ENCODE data around the gene SLC25A47.

The SLC25A47 gene

GRCh38 chr14:100313464-100314230 is 9.5 kb upstream of the SLC25A47 start:
- H3K4me1 ChIP-seq (ENCODE audit: insufficient read depth, insufficient read length), result peaks cover 9% of the 10 kb centered on the region
- no peak overlapping the region for H3K4me3 ChIP-seq (ENCODE audit: insufficient read length, low read depth)
- TF ChIP-seq YY1 (IDR thresholded peaks at IDR 0.05; ENCODE audit: insufficient read depth, insufficient read length) (no peak), ZNF274 (IDR thresholded peaks at IDR 0.05; ENCODE audit: low read depth, low read length) (no peak), SUZ12 (IDR thresholded peaks at IDR 0.05; ENCODE audit: extremely low read depth, insufficient read depth, insufficient read length) (no peak)

DNA sequence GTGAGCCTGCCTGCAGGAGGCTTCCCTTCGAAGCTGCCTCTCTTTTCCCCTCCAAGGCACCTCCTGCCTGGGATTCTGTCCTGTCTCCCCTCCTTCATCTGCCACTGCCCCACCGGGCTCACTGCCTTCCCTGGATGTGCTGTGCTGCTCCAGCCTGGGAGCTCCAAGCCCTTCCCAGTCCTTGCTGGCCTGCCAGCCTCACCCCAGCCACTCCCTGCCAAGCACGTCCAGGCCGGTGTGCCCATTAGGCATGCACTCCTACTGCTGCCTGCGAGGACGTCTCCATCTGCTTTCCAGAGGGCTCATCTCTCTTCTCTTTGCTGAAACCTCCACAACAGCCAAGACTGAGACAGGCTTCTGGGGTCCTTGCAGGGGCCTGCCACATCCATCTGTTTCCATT is 8.4 kb upstream of the SLC25A47 start:
- no peak overlapping the region for H3K9ac ChIP-seq (ENCODE audit: insufficient read length, low read depth)
- H3K9me3 ChIP-seq (ENCODE audit: insufficient read depth, low read length), result no peaks in the 10 kb centered on the region
- no peaks in the 10 kb centered on the region for H3K27me3 ChIP-seq (ENCODE audit: insufficient read depth, insufficient read length)
- DNase-seq (ENCODE audit: low read depth, low spot score), result no peak
- H3K4me3 ChIP-seq (ENCODE audit: insufficient read length, low read depth), result no peak overlapping the region
- peaks cover 5% of the 10 kb centered on the region for H3K4me1 ChIP-seq (ENCODE audit: insufficient read depth, insufficient read length)
- TF ChIP-seq SUZ12 (IDR thresholded peaks at IDR 0.05; ENCODE audit: extremely low read depth, insufficient read depth, insufficient read length), result no peak
- no peak for TF ChIP-seq YY1 (IDR thresholded peaks at IDR 0.05; ENCODE audit: insufficient read depth, insufficient read length)
- no peak for TF ChIP-seq ZNF274 (IDR thresholded peaks at IDR 0.05; ENCODE audit: low read depth, low read length)
- H3K36me3 ChIP-seq (ENCODE audit: insufficient read depth, insufficient read length, low read length), result no peaks in the 10 kb centered on the region

More at GRCh38 chr14:100313464-100314230, 9.5 kb upstream of the SLC25A47 start:
- DNase-seq (ENCODE audit: low read depth, low spot score), result no peak
- no peaks in the 10 kb centered on the region for H3K36me3 ChIP-seq (ENCODE audit: insufficient read depth, insufficient read length, low read length)
- H3K9ac ChIP-seq (ENCODE audit: insufficient read length, low read depth), result no peak overlapping the region
- H3K27me3 ChIP-seq (ENCODE audit: insufficient read depth, insufficient read length), result no peaks in the 10 kb centered on the region
- H3K9me3 ChIP-seq (ENCODE audit: insufficient read depth, low read length), result no peaks in the 10 kb centered on the region

- Histone ChIP-seq H3K9me3 (ENCODE audit: insufficient read depth, low read length) (no peaks in the 10 kb centered on the region), H3K36me3 (ENCODE audit: insufficient read depth, insufficient read length, low read length) (no peaks in the 10 kb centered on the region), H3K27me3 (ENCODE audit: insufficient read depth, insufficient read length) (no peaks in the 10 kb centered on the region), H3K4me3 (ENCODE audit: insufficient read length, low read depth) (no peak overlapping the region), H3K9ac (ENCODE audit: insufficient read length, low read depth) (no peak overlapping the region), H3K4me1 (ENCODE audit: insufficient read depth, insufficient read length) (no peaks in the 10 kb centered on the region)
- DNase-seq (ENCODE audit: low read depth, low spot score), result no peak
- TF ChIP-seq YY1 (IDR thresholded peaks at IDR 0.05; ENCODE audit: insufficient read depth, insufficient read length), result no peak
- TF ChIP-seq ZNF274 (IDR thresholded peaks at IDR 0.05; ENCODE audit: low read depth, low read length), result no peak
- no peak for TF ChIP-seq SUZ12 (IDR thresholded peaks at IDR 0.05; ENCODE audit: extremely low read depth, insufficient read depth, insufficient read length)
Measured at GRCh38 chr14:100317389-100317788, 5.8 kb upstream of the SLC25A47 start.

GRCh38 chr14:100317912-100318808 is 5.0 kb upstream of the SLC25A47 start:
- no peak for TF ChIP-seq YY1 (IDR thresholded peaks at IDR 0.05; ENCODE audit: insufficient read depth, insufficient read length)
- TF ChIP-seq SUZ12 (IDR thresholded peaks at IDR 0.05; ENCODE audit: extremely low read depth, insufficient read depth, insufficient read length), result no peak
- no peak for TF ChIP-seq ZNF274 (IDR thresholded peaks at IDR 0.05; ENCODE audit: low read depth, low read length)
- H3K4me1 ChIP-seq (ENCODE audit: insufficient read depth, insufficient read length), result no peaks in the 10 kb centered on the region
- H3K27me3 ChIP-seq (ENCODE audit: insufficient read depth, insufficient read length), result no peaks in the 10 kb centered on the region
- peak; percentile 36 for DNase-seq (ENCODE audit: low read depth, low spot score)
- H3K9ac ChIP-seq (ENCODE audit: insufficient read length, low read depth), result peak overlapping the region; percentile 42
- no peak overlapping the region for H3K4me3 ChIP-seq (ENCODE audit: insufficient read length, low read depth)
- no peaks in the 10 kb centered on the region for H3K9me3 ChIP-seq (ENCODE audit: insufficient read depth, low read length)
- H3K36me3 ChIP-seq (ENCODE audit: insufficient read depth, insufficient read length, low read length), result no peaks in the 10 kb centered on the region

DNA sequence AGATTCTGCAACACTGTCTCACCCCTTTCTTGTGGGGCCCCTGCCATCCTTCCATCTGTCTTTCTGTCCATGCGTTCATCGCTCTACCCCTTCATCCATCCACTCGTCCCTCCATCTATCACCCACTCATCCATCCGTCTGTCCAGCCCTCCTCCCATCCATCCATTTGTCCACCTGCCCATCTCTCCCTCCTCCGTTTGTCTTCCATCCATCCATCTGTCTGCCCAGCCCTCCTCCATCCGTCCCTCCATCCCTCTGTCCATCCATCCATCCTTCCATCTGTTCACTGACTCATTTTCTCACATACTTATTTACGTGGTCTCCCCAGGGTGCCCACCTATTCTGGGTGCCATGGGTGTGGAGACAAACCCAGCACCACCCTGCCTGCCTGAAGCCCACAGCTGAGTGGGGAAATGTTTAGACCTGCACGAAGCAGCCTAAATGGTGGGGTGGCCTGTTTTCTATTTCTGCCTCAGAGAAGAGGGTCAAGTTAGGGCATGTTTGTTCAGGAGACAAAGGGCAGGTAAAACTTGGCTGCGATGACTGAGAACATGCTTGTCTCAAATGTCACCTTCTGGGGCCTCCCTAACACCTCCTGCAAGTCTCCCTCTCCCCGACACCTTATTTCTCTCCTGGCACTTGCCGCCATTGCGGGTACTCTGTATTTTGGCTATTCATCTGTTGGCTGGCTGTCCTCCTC is 2.8 kb upstream of the SLC25A47 start:
- Histone ChIP-seq H3K27me3 (ENCODE audit: insufficient read depth, insufficient read length) (no peaks in the 10 kb centered on the region), H3K9me3 (ENCODE audit: insufficient read depth, low read length) (no peaks in the 10 kb centered on the region), H3K4me3 (ENCODE audit: insufficient read length, low read depth) (no peak overlapping the region), H3K9ac (ENCODE audit: insufficient read length, low read depth) (no peak overlapping the region), H3K36me3 (ENCODE audit: insufficient read depth, insufficient read length, low read length) (no peaks in the 10 kb centered on the region), H3K4me1 (ENCODE audit: insufficient read depth, insufficient read length) (peaks cover 1% of the 10 kb centered on the region)
- DNase-seq (ENCODE audit: low read depth, low spot score), result no peak
- no peak for TF ChIP-seq SUZ12 (IDR thresholded peaks at IDR 0.05; ENCODE audit: extremely low read depth, insufficient read depth, insufficient read length)
- no peak for TF ChIP-seq ZNF274 (IDR thresholded peaks at IDR 0.05; ENCODE audit: low read depth, low read length)
- TF ChIP-seq YY1 (IDR thresholded peaks at IDR 0.05; ENCODE audit: insufficient read depth, insufficient read length), result no peak

DNA sequence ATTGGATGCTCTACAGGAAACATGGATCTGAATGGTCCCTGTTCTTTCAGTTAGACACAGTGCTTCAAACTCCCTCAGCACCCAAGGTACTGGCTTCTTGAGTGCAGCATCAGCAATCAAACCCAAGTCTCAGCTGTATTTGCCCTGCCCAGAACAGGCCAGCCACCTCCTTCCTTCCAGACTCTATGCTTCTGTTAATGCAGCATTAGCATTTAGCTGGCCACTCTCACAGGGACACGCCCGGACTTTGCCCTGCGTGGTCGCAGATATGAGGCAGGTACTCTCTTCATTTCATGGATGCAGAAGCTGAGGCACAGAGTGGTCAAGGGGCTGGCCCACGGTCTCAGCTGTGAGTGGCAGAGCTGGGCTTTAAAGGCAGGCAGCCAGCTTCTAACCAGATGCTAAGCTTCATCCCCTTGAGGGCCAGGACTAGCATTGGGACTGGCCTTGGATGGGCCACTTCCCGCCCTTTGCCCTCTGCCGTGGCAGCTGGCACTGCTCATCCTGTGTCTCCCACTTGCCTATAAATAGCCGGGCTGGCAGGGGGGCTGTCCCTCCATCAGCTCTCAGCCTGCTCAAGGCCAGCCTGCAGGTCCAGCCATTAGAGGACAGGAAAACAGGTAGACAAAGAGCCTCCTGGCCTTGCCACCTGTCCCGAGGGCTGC is 1.5 kb upstream of the SLC25A47 start:
- Histone ChIP-seq H3K27me3 (ENCODE audit: insufficient read depth, insufficient read length) (no peaks in the 10 kb centered on the region), H3K9ac (ENCODE audit: insufficient read length, low read depth) (no peak overlapping the region), H3K9me3 (ENCODE audit: insufficient read depth, low read length) (no peaks in the 10 kb centered on the region), H3K4me3 (ENCODE audit: insufficient read length, low read depth) (no peak overlapping the region), H3K36me3 (ENCODE audit: insufficient read depth, insufficient read length, low read length) (no peaks in the 10 kb centered on the region), H3K4me1 (ENCODE audit: insufficient read depth, insufficient read length) (peaks cover 1% of the 10 kb centered on the region)
- DNase-seq (ENCODE audit: low read depth, low spot score), result no peak
- TF ChIP-seq SUZ12 (IDR thresholded peaks at IDR 0.05; ENCODE audit: extremely low read depth, insufficient read depth, insufficient read length), result no peak
- no peak for TF ChIP-seq ZNF274 (IDR thresholded peaks at IDR 0.05; ENCODE audit: low read depth, low read length)
- TF ChIP-seq YY1 (IDR thresholded peaks at IDR 0.05; ENCODE audit: insufficient read depth, insufficient read length), result no peak

Measured in NT2/D1 (cell line).